Loucy (cell line): Measurements from ENCODE around the gene EP400.

Source experiments
- H2AFZ ChIP-seq: fragments of 200-600 bp; sonication (generic); 2 replicates; pipeline ENCODE4 v1.6.0; 2016; ENCODE audit warnings: antibody characterized with exemption, mild to moderate bottlenecking, low read length, moderate library complexity
- H3F3A ChIP-seq: fragments of 200-600 bp; 2 replicates; pipeline ENCODE4 v1.6.0; 2016; ENCODE audit warnings: antibody characterized with exemption, low read depth, mild to moderate bottlenecking
- H3K27me3 ChIP-seq: fragments of 200-600 bp; sonication (generic); 2 replicates; pipeline ENCODE4 v1.6.1; 2014; ENCODE audit warnings: low read length, mild to moderate bottlenecking; ENCODE audit not compliant: insufficient read depth, poor library complexity, severe bottlenecking
- H3K36me3 ChIP-seq: fragments of 200-600 bp; sonication (generic); 2 replicates; pipeline ENCODE4 v1.6.1; 2016; ENCODE audit warnings: low read length; ENCODE audit not compliant: insufficient read depth
- H3K4me1 ChIP-seq: fragments of 200-600 bp; sonication (generic); 2 replicates; pipeline ENCODE4 v1.5.1; 2014; ENCODE audit warnings: low read length, mild to moderate bottlenecking; ENCODE audit not compliant: insufficient read depth, poor library complexity, severe bottlenecking
- H3K4me2 ChIP-seq: fragments of 200-600 bp; sonication (generic); 2 replicates; pipeline ENCODE4 v1.6.0; 2014; ENCODE audit warnings: antibody characterized with exemption, low read length, low read depth, mild to moderate bottlenecking; ENCODE audit not compliant: poor library complexity, severe bottlenecking
- H3K4me3 ChIP-seq: fragments of 200-600 bp; sonication (generic); 2 replicates; pipeline ENCODE4 v1.5.1; 2014; ENCODE audit warnings: low read length, mild to moderate bottlenecking, mixed read lengths; ENCODE audit not compliant: poor library complexity, severe bottlenecking
- H3K79me2 ChIP-seq: fragments of 200-600 bp; sonication (generic); 2 replicates; pipeline ENCODE4 v1.6.1; 2014; ENCODE audit warnings: low read length; ENCODE audit not compliant: insufficient read depth
- H3K9ac ChIP-seq: fragments of 200-600 bp; sonication (generic); 2 replicates; pipeline ENCODE4 v1.6.0; 2014; ENCODE audit warnings: mild to moderate bottlenecking, low read depth, low read length, moderate library complexity; ENCODE audit not compliant: poor library complexity, severe bottlenecking
- H3K9me2 ChIP-seq: fragments of 200-600 bp; sonication (generic); replicated peaks from 2 replicates; pipeline ENCODE4 v1.6.1; 2016; ENCODE audit warnings: low read depth, low read length, mixed read lengths
- H3K9me3 ChIP-seq: fragments of 200-600 bp; sonication (generic); 2 replicates; pipeline ENCODE4 v1.6.1; 2014; ENCODE audit warnings: mild to moderate bottlenecking, antibody characterized with exemption, low read length, low read depth; ENCODE audit not compliant: insufficient read depth
- H4K20me1 ChIP-seq: fragments of 200-600 bp; sonication (generic); 2 replicates; pipeline ENCODE4 v1.6.0; 2014; ENCODE audit warnings: antibody characterized with exemption, low read length, mild to moderate bottlenecking; ENCODE audit not compliant: insufficient read depth, poor library complexity, severe bottlenecking
- EZH2phosphoT487 ChIP-seq: fragments of 200-600 bp; IDR thresholded peaks from 2 replicates; pipeline ENCODE4 v1.6.1; 2018; ENCODE audit warnings: antibody characterized with exemption, mild to moderate bottlenecking, moderate library complexity, borderline replicate concordance
- TF ChIP-seq, protein P1 (sequence below): fragments of 200-600 bp; sonication (generic); conservative IDR thresholded peaks from 2 replicates; pipeline ENCODE4 v1.5.1; 2014; ENCODE audit warnings: mild to moderate bottlenecking, antibody characterized with exemption, low read length

The EP400 gene

DNA sequence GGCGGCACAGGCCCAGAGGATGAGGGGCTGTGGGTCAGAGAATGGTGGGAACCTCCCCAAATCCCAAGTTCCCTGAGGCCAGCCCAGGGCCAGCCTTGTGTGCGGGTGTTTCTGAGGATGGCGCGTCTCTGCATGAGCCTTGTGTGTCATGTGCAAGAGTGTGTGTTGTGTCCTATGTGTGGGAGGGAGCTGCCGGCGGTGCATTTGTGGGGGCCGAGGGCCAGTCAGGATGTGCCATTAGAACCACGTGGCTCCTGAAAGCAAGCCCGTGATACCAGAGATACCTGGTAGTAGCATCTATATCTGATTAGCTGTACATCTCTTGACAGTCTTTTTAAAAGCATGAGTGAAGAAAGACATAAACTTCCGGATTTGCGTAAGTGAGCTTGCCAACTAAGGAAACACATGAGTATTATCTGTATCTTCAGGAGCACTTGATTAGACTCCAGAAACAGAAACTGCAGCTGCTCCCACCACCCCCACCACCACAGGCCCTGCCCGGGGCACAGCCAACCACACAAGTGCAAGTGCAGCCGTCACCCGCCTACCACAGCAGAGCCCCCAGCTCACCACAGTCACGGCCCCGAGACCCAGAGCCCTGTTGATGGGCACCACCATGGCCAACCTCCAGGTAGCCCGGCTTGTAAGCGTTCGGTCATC lies 175.2 kb downstream of the EP400 start:
- H3K4me3 ChIP-seq, result no peak overlapping the region
- H3K4me1 ChIP-seq, result no peaks in the 10 kb centered on the region
- no peaks in the 10 kb centered on the region for H4K20me1 ChIP-seq
- H3K9ac ChIP-seq, result no peak overlapping the region
- no peak overlapping the region for H2AFZ ChIP-seq
- H3K79me2 ChIP-seq, result no peaks in the 10 kb centered on the region
- H3K36me3 ChIP-seq, result peaks cover 43% of the 10 kb centered on the region; the same call in 1 of the 2 replicates
- no peak for TF ChIP-seq EZH2phosphoT487
- TF ChIP-seq, protein P1, sequence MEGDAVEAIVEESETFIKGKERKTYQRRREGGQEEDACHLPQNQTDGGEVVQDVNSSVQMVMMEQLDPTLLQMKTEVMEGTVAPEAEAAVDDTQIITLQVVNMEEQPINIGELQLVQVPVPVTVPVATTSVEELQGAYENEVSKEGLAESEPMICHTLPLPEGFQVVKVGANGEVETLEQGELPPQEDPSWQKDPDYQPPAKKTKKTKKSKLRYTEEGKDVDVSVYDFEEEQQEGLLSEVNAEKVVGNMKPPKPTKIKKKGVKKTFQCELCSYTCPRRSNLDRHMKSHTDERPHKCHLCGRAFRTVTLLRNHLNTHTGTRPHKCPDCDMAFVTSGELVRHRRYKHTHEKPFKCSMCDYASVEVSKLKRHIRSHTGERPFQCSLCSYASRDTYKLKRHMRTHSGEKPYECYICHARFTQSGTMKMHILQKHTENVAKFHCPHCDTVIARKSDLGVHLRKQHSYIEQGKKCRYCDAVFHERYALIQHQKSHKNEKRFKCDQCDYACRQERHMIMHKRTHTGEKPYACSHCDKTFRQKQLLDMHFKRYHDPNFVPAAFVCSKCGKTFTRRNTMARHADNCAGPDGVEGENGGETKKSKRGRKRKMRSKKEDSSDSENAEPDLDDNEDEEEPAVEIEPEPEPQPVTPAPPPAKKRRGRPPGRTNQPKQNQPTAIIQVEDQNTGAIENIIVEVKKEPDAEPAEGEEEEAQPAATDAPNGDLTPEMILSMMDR, result no peak
- no peaks in the 10 kb centered on the region for H3K27me3 ChIP-seq
- no peaks in the 10 kb centered on the region for H3F3A ChIP-seq
- no peaks in the 10 kb centered on the region for H3K9me2 ChIP-seq
- no peaks in the 10 kb centered on the region for H3K9me3 ChIP-seq
- H3K4me2 ChIP-seq, result no peak overlapping the region

DNA sequence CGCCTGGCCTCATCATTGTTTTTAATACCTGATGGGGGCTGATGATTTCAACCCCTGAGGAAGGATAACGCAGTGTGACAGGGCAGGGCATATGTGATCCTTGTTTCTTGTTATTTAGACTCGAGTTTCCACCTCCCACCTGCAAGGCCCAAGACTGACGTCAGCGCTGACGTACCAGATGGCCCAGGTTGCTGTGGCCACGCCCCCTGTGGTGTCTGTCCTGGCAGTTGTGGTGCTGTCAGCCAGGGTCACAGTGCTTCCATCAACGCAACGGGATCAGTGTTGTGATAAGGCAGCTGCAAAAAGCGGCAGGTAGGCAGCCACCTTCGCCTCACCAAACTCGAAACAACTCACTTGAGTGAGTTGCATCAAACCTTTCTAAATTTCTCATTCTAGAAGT lies 176.0 kb downstream of the EP400 start:
- no peaks in the 10 kb centered on the region for H3K4me1 ChIP-seq
- H3K9ac ChIP-seq, result no peak overlapping the region
- peaks cover 43% of the 10 kb centered on the region; the same call in 1 of the 2 replicates for H3K36me3 ChIP-seq
- no peak overlapping the region for H2AFZ ChIP-seq
- no peak overlapping the region for H3K4me2 ChIP-seq
- H3K4me3 ChIP-seq, result no peak overlapping the region
- H3K9me2 ChIP-seq, result no peaks in the 10 kb centered on the region
- no peaks in the 10 kb centered on the region for H4K20me1 ChIP-seq
- no peak for TF ChIP-seq EZH2phosphoT487
- TF ChIP-seq, protein P1, result no peak
- no peaks in the 10 kb centered on the region for H3K9me3 ChIP-seq
- H3K79me2 ChIP-seq, result no peaks in the 10 kb centered on the region
- H3F3A ChIP-seq, result no peaks in the 10 kb centered on the region
- no peaks in the 10 kb centered on the region for H3K27me3 ChIP-seq

DNA sequence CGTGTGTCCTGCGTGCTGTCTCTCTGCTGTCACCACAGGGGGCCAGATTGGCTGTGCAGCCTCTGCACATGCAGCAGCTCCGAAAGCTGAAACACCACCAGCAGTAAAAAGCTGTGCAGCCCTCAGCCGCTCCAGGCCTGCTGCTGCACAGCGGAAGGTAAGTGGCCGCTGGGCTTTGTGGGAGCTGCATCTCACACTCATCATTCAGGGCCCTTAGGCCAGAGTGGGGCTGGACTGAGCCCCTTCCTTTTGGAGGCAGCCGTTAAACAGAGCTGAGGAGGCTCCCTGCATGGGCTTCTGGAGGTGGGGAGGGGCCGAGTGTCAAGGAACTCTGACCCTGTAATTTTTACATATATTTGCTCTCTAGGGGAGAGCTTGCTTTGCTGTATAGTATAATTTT lies 177.3 kb downstream of the EP400 start:
- Histone ChIP-seq H2AFZ (no peak overlapping the region), H3K79me2 (no peaks in the 10 kb centered on the region), H3K9ac (no peak overlapping the region), H3K4me1 (no peaks in the 10 kb centered on the region), H4K20me1 (no peaks in the 10 kb centered on the region), H3K27me3 (no peaks in the 10 kb centered on the region), H3K9me2 (no peaks in the 10 kb centered on the region), H3F3A (no peaks in the 10 kb centered on the region), H3K9me3 (no peaks in the 10 kb centered on the region), H3K4me2 (no peak overlapping the region), H3K4me3 (no peak overlapping the region), H3K36me3 (peaks cover 39% of the 10 kb centered on the region; the same call in 1 of the 2 replicates)
- TF ChIP-seq, protein P1, result no peak
- TF ChIP-seq EZH2phosphoT487, result no peak
